ENCODE measurements around the gene SLC6A9. TPM values are rescaled to one million over a fixed set of nuclear protein-coding genes. Genes with fewer than 3 reads are reported as not detected.

The SLC6A9 gene
- total RNA-seq, 6 donors from 2014 or later = 5.6 to 23.1 (median 19.5) TPM

GRCh38 chr1:43994794-43995790, 36.2 kb downstream of the SLC6A9 start:
- Histone ChIP-seq H3K27ac (no peak overlapping the region), H3K36me3 (peaks cover 0 to 10% (median 5%) of the 10 kb centered on the region in 4 donors), H3K9me3 (no peaks in the 10 kb centered on the region), H3K4me1 (peaks cover 14 to 20% (median 15%) of the 10 kb centered on the region in 4 donors), H3K27me3 (no peaks in the 10 kb centered on the region), H3K4me3 (no peak overlapping the region)
- peak in 1 of 2 donors; percentile 45 for DNase-seq
- TF ChIP-seq POLR2A (IDR thresholded peaks at IDR 0.05) = no peak
- WGBS, 2 donors = 74 to 78% methylated on average over 8 to 15 of the region's 15 CpGs
- ATAC-seq (ENCODE audit: low FRiP score in 2 of 2) = no peak

- H3K27me3 ChIP-seq = no peaks in the 10 kb centered on the region
These were observed 37.2 kb downstream of the SLC6A9 start for GRCh38 chr1:43994071-43994470.

DNA sequence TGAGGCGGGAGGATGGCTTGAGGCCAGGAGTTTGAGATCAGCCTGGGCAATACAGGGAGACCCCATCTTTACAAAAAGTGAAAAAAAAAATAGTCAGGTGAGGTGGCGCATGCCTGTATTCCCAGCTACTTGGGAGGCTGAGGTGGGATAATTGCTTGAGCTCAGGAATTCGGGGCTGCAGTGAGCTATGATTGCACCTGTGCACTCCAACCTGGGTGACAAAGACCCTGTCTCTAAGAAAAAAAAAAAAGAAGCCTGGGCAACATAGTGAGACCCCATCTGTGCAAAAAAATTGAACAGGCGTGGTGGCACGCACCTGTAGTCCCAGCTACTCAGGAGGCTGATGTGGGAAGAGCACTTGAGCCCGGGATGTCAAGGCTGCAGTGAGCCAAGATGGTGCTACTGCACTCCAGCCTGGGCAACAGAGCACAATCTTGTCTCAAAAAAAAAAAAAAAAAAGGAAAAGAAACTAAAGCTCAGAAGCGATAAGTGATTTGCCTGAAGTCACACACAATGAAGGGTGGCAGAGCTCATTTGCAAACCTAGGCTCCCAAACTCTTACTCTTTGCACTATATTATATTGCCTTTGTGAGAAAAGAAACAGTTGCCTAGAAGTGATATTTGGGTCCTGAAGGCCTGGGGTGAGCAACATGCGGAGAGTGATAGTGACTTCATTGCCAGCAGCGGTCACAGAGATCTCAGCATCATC, 37.9 kb downstream of the SLC6A9 start:
- no peaks in the 10 kb centered on the region for H3K9me3 ChIP-seq
- no peaks in the 10 kb centered on the region for H3K27me3 ChIP-seq
- DNase-seq (no peak), ATAC-seq (ENCODE audit: low FRiP score in 2 of 2) (no peak)
- WGBS, 2 donors = 89 to 95% methylated on average over 9 of the region's 9 CpGs
- no peaks in the 10 kb centered on the region for H3K36me3 ChIP-seq
- peaks cover 14 to 20% (median 15%) of the 10 kb centered on the region in 4 donors for H3K4me1 ChIP-seq
- no peak for TF ChIP-seq POLR2AphosphoS5 (IDR thresholded peaks at IDR 0.05)
- TF ChIP-seq CTCF (IDR thresholded peaks at IDR 0.05) = no peak
- no peak for TF ChIP-seq POLR2A (IDR thresholded peaks at IDR 0.05)
- no peak for TF ChIP-seq EP300 (IDR thresholded peaks at IDR 0.05)
- H3K27ac ChIP-seq = no peak overlapping the region
- no peak overlapping the region for H3K4me3 ChIP-seq

More at GRCh38 chr1:43994071-43994470, 37.2 kb downstream of the SLC6A9 start:
- H3K4me1 ChIP-seq = peaks cover 14 to 20% (median 15%) of the 10 kb centered on the region in 4 donors
- H3K36me3 ChIP-seq = no peaks in the 10 kb centered on the region
- 88% methylated on average over 7 of the region's 7 CpGs for WGBS, 2 donors
- no peak for ATAC-seq (ENCODE audit: low FRiP score in 2 of 2)
- no peak for TF ChIP-seq EP300 (IDR thresholded peaks at IDR 0.05)
- no peak for TF ChIP-seq CTCF (IDR thresholded peaks at IDR 0.05)
- TF ChIP-seq POLR2A (IDR thresholded peaks at IDR 0.05) = no peak
- no peaks in the 10 kb centered on the region for H3K9me3 ChIP-seq
- no peak overlapping the region for H3K27ac ChIP-seq
- DNase-seq = no peak
- no peak overlapping the region for H3K4me3 ChIP-seq

- H3K27me3 ChIP-seq = no peaks in the 10 kb centered on the region
- DNase-seq (no peak), ATAC-seq (ENCODE audit: low FRiP score in 2 of 2) (no peak)
- H3K27ac ChIP-seq = peak overlapping the region; percentile 74 to 85 (median 80)
- no peaks in the 10 kb centered on the region for H3K36me3 ChIP-seq
- 45% methylated on average over 10 to 11 of the region's 11 CpGs for WGBS, 2 donors
- H3K4me3 ChIP-seq = peak overlapping the region; percentile 66 to 82 (median 78)
- no peaks in the 10 kb centered on the region for H3K9me3 ChIP-seq
- no peak for TF ChIP-seq POLR2A (IDR thresholded peaks at IDR 0.05)
- TF ChIP-seq POLR2AphosphoS5 (IDR thresholded peaks at IDR 0.05) = no peak
- no peak for TF ChIP-seq EP300 (IDR thresholded peaks at IDR 0.05)
- no peak for TF ChIP-seq CTCF (IDR thresholded peaks at IDR 0.05)
- peaks cover 14 to 20% (median 15%) of the 10 kb centered on the region in 4 donors for H3K4me1 ChIP-seq
These were observed 38.8 kb downstream of the SLC6A9 start for GRCh38 chr1:43992232-43992995.

All from upper lobe of left lung (tissue), 6 donors.